HepG2 (cell line): ENCODE data around the gene KANSL3. TPM values are rescaled to one million over a fixed set of nuclear protein-coding genes. Genes with fewer than 3 reads are reported as not detected.
A peak's percentile ranks its signal among the peaks of the same experiment; 100 is the strongest.

Experiments used
- AHDC1 ChIP-seq: sonication (generic); formaldehyde crosslinking; IDR thresholded peaks from 2 replicates; pipeline ENCODE4 v1.5.1; 2020; ENCODE audit warnings: mild to moderate bottlenecking, missing genetic modification reagents, borderline replicate concordance
- GTF2F1 ChIP-seq: fragments of 150-350 bp; IDR thresholded peaks from 2 replicates; pipeline ENCODE4 v1.6.1; 2014; ENCODE audit warnings: low read length
- KLF15 ChIP-seq: sonication (generic); formaldehyde crosslinking; IDR thresholded peaks from 2 replicates; pipeline ENCODE4 v1.8.1; 2023; ENCODE audit warnings: borderline replicate concordance, mild to moderate bottlenecking, inconsistent platforms, missing genetic modification reagents, mixed read lengths
- MED8 ChIP-seq: sonication (generic); formaldehyde crosslinking; IDR thresholded peaks from 2 replicates; pipeline ENCODE4 v1.8.1; 2023; ENCODE audit warnings: mild to moderate bottlenecking, missing genetic modification reagents; ENCODE audit not compliant: insufficient replicate concordance
- NR2F1 ChIP-seq, 2 experiments: fragments of 450-650 bp in 1 of 2; formaldehyde crosslinking in 1 of 2; IDR thresholded peaks; 2 replicates each; pipeline versions ENCODE4 v1.5.0 to v1.6.1; 2016 to 2020; ENCODE audit warnings: mild to moderate bottlenecking in 1 of 2, missing compliant biosample characterization in 1 of 2, missing genetic modification reagents in 1 of 2, moderate library complexity in 1 of 2
- PCBP1 ChIP-seq: fragments of 200-400 bp; formaldehyde crosslinking; IDR thresholded peaks from 2 replicates; pipeline ENCODE4 v1.6.1; 2017; ENCODE audit warnings: mild to moderate bottlenecking, low read depth, low read length, borderline replicate concordance
- SRY ChIP-seq: sonication (generic); formaldehyde crosslinking; IDR thresholded peaks from 2 replicates; pipeline ENCODE4 v1.8.0; 2022; ENCODE audit warnings: mild to moderate bottlenecking, missing genetic modification reagents
- TCF7 ChIP-seq: sonication (generic); IDR thresholded peaks from 2 replicates; pipeline ENCODE4 v1.6.1; 2016; ENCODE audit warnings: antibody characterized with exemption, low read depth
- ZNF317 ChIP-seq: sonication (generic); formaldehyde crosslinking; IDR thresholded peaks from 2 replicates; pipeline ENCODE4 v1.5.0; 2020; ENCODE audit warnings: mild to moderate bottlenecking, missing genetic modification reagents
- ZNF33B ChIP-seq: sonication (generic); formaldehyde crosslinking; IDR thresholded peaks from 2 replicates; pipeline ENCODE4 v1.5.1; 2020; ENCODE audit warnings: mild to moderate bottlenecking, missing genetic modification reagents
- ZNF775 ChIP-seq: sonication (generic); formaldehyde crosslinking; IDR thresholded peaks from 2 replicates; pipeline ENCODE4 v1.4.0; 2020; ENCODE audit warnings: missing genetic modification reagents, mild to moderate bottlenecking, moderate library complexity, borderline replicate concordance
- ZNF878 ChIP-seq: sonication (generic); formaldehyde crosslinking; IDR thresholded peaks from 2 replicates; pipeline ENCODE4 v1.8.1; 2023; ENCODE audit warnings: mild to moderate bottlenecking, missing genetic modification reagents, moderate library complexity
- polyA plus RNA-seq, 8 experiments: library from polyadenylated mRNA; depleted of rRNA in 3 of 8; stranded (reverse) in 7 of 8; unstranded in 1 of 8; fragments of >200 nt; fragmentation: Illumina TruSeq in 4 of 8; extraction: Trizol in 4 of 8; gene quantifications; 2 replicates each; pipeline versions ENCODE4 v1.2.1 to v1.2.3, GENCODE V29; 2011 to 2016; ENCODE audit warnings: low read depth in 4 of 8, missing spikeins in 1 of 8, mixed read lengths in 1 of 8; ENCODE audit not compliant: insufficient read depth in 1 of 8
- total RNA-seq, 5 experiments: library from RNA; depleted of rRNA; stranded (reverse); fragments of >200 nt; fragmentation: Illumina TruSeq; extraction: Trizol; gene quantifications; 2 replicates each; pipeline ENCODE4 v1.2.3, GENCODE V29; 2016; ENCODE audit warnings: low read depth in 1 of 5
- TF ChIP-seq, protein P1 (sequence below): sonication (generic); formaldehyde crosslinking; IDR thresholded peaks from 2 replicates; pipeline ENCODE4 v1.4.0; 2020; ENCODE audit warnings: missing genetic modification reagents
- TF ChIP-seq, protein P2 (sequence below): sonication (generic); formaldehyde crosslinking; IDR thresholded peaks from 2 replicates; pipeline ENCODE4 v1.4.0; 2020; ENCODE audit warnings: missing genetic modification reagents, borderline replicate concordance
- TF ChIP-seq, protein P3 (sequence below): IDR thresholded peaks from 2 replicates; pipeline ENCODE4 v1.6.1; 2016; ENCODE audit warnings: low read depth

KANSL3 gene
- total and polyA plus RNA-seq, 2 of the 13 experiments (the other 11 are each of a cell fraction or from before 2014, with no cell fraction given), result 20.8 to 37.3 TPM

- no peak for TF ChIP-seq KLF15 (CRISPR knock-in tag)
- TF ChIP-seq MED8 (CRISPR knock-in tag), result no peak
- TF ChIP-seq, protein P1, sequence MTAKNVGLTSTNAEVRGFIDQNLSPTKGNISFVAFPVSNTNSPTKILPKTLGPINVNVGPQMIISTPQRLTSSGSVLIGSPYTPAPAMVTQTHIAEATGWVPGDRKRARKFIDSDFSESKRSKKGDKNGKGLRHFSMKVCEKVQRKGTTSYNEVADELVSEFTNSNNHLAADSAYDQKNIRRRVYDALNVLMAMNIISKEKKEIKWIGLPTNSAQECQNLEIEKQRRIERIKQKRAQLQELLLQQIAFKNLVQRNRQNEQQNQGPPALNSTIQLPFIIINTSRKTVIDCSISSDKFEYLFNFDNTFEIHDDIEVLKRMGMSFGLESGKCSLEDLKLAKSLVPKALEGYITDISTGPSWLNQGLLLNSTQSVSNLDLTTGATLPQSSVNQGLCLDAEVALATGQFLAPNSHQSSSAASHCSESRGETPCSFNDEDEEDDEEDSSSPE (CRISPR knock-in tag), result no peak
- no peak for TF ChIP-seq ZNF878 (CRISPR knock-in tag)
- TF ChIP-seq TCF7, result no peak
- TF ChIP-seq, protein P2, sequence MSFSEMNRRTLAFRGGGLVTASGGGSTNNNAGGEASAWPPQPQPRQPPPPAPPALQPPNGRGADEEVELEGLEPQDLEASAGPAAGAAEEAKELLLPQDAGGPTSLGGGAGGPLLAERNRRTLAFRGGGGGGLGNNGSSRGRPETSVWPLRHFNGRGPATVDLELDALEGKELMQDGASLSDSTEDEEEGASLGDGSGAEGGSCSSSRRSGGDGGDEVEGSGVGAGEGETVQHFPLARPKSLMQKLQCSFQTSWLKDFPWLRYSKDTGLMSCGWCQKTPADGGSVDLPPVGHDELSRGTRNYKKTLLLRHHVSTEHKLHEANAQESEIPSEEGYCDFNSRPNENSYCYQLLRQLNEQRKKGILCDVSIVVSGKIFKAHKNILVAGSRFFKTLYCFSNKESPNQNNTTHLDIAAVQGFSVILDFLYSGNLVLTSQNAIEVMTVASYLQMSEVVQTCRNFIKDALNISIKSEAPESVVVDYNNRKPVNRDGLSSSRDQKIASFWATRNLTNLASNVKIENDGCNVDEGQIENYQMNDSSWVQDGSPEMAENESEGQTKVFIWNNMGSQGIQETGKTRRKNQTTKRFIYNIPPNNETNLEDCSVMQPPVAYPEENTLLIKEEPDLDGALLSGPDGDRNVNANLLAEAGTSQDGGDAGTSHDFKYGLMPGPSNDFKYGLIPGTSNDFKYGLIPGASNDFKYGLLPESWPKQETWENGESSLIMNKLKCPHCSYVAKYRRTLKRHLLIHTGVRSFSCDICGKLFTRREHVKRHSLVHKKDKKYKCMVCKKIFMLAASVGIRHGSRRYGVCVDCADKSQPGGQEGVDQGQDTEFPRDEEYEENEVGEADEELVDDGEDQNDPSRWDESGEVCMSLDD, result no peak
- TF ChIP-seq, protein P3, sequence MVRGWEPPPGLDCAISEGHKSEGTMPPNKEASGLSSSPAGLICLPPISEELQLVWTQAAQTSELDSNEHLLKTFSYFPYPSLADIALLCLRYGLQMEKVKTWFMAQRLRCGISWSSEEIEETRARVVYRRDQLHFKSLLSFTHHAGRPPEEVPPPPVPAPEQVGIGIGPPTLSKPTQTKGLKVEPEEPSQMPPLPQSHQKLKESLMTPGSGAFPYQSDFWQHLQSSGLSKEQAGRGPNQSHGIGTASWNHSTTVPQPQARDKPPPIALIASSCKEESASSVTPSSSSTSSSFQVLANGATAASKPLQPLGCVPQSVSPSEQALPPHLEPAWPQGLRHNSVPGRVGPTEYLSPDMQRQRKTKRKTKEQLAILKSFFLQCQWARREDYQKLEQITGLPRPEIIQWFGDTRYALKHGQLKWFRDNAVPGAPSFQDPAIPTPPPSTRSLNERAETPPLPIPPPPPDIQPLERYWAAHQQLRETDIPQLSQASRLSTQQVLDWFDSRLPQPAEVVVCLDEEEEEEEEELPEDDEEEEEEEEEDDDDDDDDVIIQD, result 0 out of 2 replicates have a peak, but pooled peaks have one; percentile 7
- TF ChIP-seq GTF2F1, result no peak
- peak; percentile 52 to 65 for TF ChIP-seq NR2F1 (CRISPR knock-in tag; IDR thresholded peaks at IDR 0.05)
- no peak; the same call in 1 of the 2 replicates for TF ChIP-seq PCBP1
- 0 out of 2 replicates have a peak, but pooled peaks have one; percentile 44 for TF ChIP-seq ZNF317 (CRISPR knock-in tag)
- no peak; the same call in 1 of the 2 replicates for TF ChIP-seq SRY (CRISPR knock-in tag)
- no peak for TF ChIP-seq ZNF775 (CRISPR knock-in tag)
- 0 out of 2 replicates have a peak, but pooled peaks have one; percentile 35 for TF ChIP-seq ZNF33B (CRISPR knock-in tag)
- no peak for TF ChIP-seq AHDC1 (CRISPR knock-in tag)
These were observed 47.7 kb upstream of the KANSL3 start (continued) for GRCh38 chr2:96685577-96686459.
